ENCODE data around the gene EFHD1. TPM values are rescaled to one million over a fixed set of nuclear protein-coding genes. Genes with fewer than 3 reads are reported as not detected.

Gene EFHD1
- total RNA-seq, 1 experiment from 2014 or later = 0.47 TPM

DNA sequence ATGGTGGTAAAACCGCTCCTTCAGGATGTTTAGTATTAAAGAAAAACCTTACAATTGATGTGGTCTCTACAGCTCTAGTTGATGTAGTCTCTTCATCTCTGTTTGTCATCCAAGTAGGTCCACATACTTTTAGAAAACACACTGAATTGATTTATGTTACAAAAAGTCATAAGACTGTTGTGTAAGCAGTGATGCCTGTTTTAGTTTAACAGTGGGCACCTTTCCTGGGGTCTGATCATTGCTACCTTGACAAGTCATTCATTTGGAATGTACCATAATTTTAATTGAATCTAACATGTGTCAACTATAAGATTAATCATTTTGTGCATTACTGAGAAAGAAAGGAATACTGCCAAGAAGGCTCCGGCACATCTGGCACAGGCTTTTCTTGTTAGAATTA, 98.1 kb downstream of the EFHD1 start:
- CTCF ChIA-PET = no interaction called here
- no peak overlapping the region for H3K4me3 Mint-ChIP-seq (ENCODE audit: low read depth, unreplicated experiment)
- BruUV-seq (replicated peaks) = no TSS peak
- no peak for DNase-seq
- H3K27me3 Mint-ChIP-seq (ENCODE audit: unreplicated experiment) = no peaks in the 10 kb centered on the region
- intact Hi-C loops (cut with micrococcal nuclease; ENCODE audit: unreplicated experiment) = no loop called here
- TF ChIP-seq, protein P1, sequence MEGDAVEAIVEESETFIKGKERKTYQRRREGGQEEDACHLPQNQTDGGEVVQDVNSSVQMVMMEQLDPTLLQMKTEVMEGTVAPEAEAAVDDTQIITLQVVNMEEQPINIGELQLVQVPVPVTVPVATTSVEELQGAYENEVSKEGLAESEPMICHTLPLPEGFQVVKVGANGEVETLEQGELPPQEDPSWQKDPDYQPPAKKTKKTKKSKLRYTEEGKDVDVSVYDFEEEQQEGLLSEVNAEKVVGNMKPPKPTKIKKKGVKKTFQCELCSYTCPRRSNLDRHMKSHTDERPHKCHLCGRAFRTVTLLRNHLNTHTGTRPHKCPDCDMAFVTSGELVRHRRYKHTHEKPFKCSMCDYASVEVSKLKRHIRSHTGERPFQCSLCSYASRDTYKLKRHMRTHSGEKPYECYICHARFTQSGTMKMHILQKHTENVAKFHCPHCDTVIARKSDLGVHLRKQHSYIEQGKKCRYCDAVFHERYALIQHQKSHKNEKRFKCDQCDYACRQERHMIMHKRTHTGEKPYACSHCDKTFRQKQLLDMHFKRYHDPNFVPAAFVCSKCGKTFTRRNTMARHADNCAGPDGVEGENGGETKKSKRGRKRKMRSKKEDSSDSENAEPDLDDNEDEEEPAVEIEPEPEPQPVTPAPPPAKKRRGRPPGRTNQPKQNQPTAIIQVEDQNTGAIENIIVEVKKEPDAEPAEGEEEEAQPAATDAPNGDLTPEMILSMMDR (IDR thresholded peaks at IDR 0.05; ENCODE audit: unreplicated experiment) = no peak
- H3K9me3 Mint-ChIP-seq (ENCODE audit: low read depth, unreplicated experiment) = no peaks in the 10 kb centered on the region
- H3K4me1 Mint-ChIP-seq (ENCODE audit: low read depth, unreplicated experiment) = peaks cover 11% of the 10 kb centered on the region
- H3K36me3 Mint-ChIP-seq (ENCODE audit: insufficient read depth, unreplicated experiment) = peaks cover 6% of the 10 kb centered on the region
- no peak overlapping the region for H3K27ac Mint-ChIP-seq (ENCODE audit: unreplicated experiment)

Other genes with a start within 250 kb of the EFHD1 start
- gene ALPG, start 226.8 kb upstream of the EFHD1 start, total RNA-seq (2022) = not detected in 2 replicates
- not detected in 2 replicates for gene ALPI, start 177.5 kb upstream of the EFHD1 start, total RNA-seq (2022)
- gene ECEL1, start 145.8 kb upstream of the EFHD1 start, total RNA-seq (2022) = not detected in 2 replicates
- gene PRSS56, start 113.2 kb upstream of the EFHD1 start, total RNA-seq (2022) = not detected in 2 replicates
- not detected in 2 replicates for gene CHRND, start 107.4 kb upstream of the EFHD1 start, total RNA-seq (2022)
- gene CHRNG, start 93.9 kb upstream of the EFHD1 start, total RNA-seq (2022) = not detected in 2 replicates
- gene TIGD1, start 83.0 kb upstream of the EFHD1 start, total RNA-seq (2022) = 14.9 and 15.5 TPM in 2 replicates
- 67.4 and 76.6 TPM in 2 replicates for gene EIF4E2, start 82.9 kb upstream of the EFHD1 start, total RNA-seq (2022)
- gene GIGYF2, start 63.7 kb downstream of the EFHD1 start, total RNA-seq (2022) = 70.0 and 72.2 TPM in 2 replicates
- gene KCNJ13, start 143.0 kb downstream of the EFHD1 start, total RNA-seq (2022) = not detected in 2 replicates
- 4.3 and 5.0 TPM in 2 replicates for gene SNORC, start 236.7 kb downstream of the EFHD1 start, total RNA-seq (2022)